ENCODE results near the gene RABL2B.
"Not testable (repeated sequence)": the region's sequence is repeated elsewhere in the genome, so short reads cannot be mapped to it uniquely, and the experiment has no call there.

Gene RABL2B

GRCh38 chr22:50783033-50783879 lies at the start of gene RABL2B:
Gene RABL2B (minus strand): TSS chr22:50783636. CDS start chr22:50782294, 1,342 bp downstream.
- DNase-seq, result peak; percentile 77 to 91

GRCh38 chr22:50786936-50787335 lies 3.5 kb upstream of the RABL2B start:
- DNase-seq, result not testable (repeated sequence)

DNA sequence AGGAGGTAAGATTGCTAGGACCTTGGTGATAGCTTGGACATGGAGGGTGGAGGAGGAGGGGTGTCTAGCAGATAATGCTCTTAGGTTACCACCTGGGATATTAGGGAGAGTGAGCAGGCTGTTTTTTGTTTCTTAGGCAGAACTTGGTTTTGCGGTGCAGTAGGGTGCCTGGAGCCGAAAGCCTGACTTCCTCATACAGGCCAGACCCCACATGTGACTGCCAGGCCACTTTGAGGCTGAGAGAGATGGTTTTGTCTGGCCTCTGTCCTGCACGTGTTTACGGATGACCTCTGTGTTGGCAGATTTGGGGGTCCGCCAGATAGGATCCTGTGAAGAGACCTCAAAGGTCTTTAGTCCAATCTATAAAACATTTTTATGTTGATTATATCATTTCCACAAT lies 1.9 kb upstream of the RABL2B start:
- DNase-seq, result peak in 1 of 2 donors; percentile 12

- peak in 1 of 2 donors; percentile 0 for DNase-seq
Observed at GRCh38 chr22:50783880-50784276, 442 bp upstream of the RABL2B start.

DNA sequence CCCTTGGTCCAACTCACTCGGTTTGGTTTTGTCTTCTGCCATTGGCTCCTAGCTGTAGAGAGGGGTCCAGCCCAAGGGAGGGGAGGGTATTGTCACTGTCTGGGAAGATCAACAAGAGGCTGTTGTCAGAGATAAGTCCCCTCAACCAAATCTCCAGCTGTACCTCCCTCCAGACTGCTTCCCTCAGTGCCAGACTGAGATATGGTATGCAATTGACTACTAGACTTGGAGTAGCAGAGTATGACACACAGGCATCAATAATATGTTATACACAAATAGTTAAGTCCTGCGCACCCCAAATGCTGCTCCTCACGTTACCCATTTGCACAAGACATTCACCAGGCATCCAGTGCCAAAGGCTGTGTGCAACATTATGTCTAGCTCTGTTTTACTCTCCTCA lies 1.2 kb downstream of the RABL2B start:
- DNase-seq, result not testable (repeated sequence)

DNA sequence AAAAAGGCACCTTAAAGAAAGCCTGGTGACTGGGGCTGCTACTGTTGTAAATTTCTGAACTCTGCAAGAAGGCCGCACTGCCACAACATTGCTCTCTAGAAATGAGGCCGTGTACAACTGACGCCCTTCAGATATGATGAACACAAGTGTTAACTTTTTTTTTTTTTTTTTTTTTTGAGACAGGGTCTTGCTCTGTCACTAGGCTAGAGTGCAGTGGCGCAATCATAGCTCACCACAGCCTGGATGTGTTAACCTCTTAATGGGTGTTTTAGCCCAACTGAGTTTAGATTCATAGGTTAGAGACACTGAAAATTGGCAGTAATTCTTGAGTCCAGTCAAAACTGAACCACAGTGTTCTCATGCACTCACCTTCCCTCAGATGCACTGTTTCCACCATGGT lies 3.2 kb downstream of the RABL2B start:
- not testable (repeated sequence) for DNase-seq

DNA sequence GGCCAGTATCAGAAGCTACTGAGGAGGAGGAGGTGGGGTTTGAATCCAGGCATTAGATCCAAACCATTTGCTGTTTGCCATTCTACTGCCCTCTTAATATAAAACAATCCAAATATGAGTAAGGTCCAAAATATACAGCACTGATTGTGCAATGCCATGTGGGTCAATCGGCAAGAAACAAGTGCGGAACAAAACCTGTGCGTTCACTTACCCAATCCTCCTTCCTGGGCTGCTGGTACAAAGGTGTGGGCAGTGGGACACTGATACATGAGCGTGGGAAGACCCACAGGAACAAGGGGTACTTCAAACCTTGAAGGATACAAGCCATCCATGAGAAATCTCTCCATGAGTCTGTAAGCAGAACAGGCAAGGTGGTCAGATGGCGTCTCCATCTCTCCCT lies 5.8 kb downstream of the RABL2B start:
- not testable (repeated sequence) for DNase-seq

DNA sequence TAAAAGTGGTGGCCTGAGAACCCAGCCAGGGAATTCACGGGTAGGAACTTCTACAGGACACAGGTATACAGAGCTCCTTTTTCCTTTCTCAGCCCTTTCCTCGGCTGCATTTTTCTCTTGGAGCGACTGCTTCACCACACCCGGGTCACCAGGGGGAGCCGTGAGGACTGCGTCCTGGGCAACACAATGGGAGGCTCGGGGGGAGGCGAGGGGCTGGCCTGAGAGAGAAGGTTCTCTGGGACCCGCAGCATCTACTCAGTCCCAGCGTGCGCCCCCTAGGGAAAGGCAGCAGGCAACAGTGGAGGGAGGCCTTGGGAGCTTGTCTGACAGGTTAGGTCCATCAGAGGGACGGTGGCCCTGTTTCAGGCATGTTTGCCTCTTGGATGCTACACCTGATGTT lies 8.3 kb downstream of the RABL2B start:
- DNase-seq, result peak in 1 of 2 donors; percentile 3

DNA sequence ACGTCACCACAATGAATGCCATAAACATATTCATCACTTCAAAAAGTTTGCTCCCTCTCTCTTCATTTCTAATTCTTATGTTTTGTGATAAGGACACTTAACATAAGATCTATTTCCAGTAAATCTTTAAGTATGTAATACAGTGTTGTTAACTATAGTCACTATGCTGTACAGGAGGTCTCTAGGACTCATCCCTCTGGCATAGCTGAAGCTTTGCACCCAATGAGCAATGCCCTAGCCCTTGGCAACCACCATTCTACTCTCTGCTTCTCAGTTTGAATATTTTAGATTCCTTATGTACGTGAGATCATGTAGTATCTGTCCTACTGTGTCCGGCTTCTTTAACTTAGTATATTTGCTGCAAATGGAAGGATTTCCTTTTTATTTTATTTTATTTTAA lies 19.1 kb downstream of the RABL2B start:
- DNase-seq, result not testable (repeated sequence)

GRCh38 chr22:50761829-50762228 lies 21.6 kb downstream of the RABL2B start:
- DNase-seq, result not testable (repeated sequence)

GRCh38 chr22:50759597-50760341 lies 23.7 kb downstream of the RABL2B start:
- not testable (repeated sequence) for DNase-seq

DNA sequence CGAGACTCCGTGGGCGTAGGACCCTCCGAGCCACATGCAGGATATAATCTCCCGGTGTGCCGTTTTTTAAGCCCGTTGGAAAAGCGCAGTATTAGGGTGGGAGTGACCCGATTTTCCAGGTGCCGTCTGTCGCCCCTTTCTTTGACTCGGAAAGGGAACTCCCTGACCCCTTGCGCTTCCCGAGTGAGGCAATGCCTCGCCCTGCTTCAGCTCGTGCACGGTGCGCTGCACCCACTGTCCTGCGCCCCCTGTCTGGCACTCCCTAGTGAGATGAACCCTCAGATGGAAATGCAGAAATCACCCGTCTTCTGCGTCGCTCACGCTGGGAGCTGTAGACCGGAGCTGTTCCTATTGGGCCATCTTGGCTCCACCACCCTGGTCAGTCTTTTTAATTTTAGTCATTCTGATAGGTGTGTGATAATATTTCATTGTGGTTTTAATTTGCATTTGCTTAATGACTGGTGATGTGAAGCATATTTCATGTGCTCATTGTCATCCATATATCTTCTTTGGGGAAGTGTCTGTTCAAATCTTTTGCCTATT lies 26.4 kb downstream of the RABL2B start:
- DNase-seq, result peak; percentile 0 to 6

GRCh38 chr22:50756406-50756805 lies 27.0 kb downstream of the RABL2B start:
- not testable (repeated sequence) for DNase-seq

DNA sequence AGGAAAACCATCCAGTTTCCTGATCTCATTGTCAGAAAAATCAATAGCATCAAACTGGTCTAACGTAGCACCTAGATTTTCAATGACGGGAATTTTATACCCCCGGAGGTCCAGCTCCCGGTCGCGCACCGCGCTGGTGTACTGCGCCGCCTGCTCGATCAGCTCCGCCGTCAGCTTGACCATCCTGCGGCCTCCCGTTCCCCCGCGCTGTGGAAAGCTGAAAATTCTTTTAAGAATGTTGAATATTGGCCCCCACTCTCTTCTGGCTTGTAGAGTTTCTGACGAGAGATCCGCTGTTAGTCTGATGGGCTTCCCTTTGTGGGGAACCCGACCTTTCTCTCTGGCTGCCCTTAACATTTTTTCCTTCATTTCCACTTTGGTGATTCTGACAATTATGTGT lies 28.2 kb downstream of the RABL2B start:
- DNase-seq, result not testable (repeated sequence)

DNA sequence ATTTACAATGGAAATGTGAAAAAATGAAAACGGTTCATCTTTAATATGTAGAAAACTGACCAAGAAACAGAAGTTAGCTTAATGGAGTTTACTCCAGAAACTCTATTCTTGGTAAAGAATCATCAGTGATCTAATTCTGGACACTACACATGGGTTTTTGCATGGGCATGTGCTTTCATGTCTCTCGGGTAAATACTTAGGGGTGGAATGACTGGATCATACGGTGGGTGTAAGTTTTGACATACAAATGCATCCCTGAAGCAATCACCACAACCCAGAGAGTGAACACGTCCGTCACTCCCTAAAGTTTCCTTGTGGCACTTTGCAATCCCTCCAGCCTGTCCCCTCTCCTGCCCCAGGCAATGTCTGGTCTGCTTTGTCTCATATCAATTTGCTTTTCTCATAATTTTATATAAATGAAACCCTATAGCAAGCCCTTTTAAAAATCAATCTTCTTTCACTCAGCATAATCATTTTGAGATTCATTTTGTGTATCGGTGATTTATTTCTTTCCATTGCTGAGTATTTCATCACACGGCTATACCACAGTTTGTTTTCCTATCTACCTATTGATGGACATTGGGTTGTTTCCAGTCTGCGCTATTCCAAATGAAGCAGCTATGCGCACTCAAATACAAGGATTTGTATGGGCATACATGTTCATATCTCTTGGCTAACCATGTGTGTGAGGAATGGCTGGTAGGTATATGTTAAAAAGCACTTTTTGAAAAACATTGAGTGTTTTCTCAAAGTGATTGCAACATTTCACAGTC lies 33.9 kb downstream of the RABL2B start:
- DNase-seq, result peak in 1 of 2 donors; percentile 7

DNA sequence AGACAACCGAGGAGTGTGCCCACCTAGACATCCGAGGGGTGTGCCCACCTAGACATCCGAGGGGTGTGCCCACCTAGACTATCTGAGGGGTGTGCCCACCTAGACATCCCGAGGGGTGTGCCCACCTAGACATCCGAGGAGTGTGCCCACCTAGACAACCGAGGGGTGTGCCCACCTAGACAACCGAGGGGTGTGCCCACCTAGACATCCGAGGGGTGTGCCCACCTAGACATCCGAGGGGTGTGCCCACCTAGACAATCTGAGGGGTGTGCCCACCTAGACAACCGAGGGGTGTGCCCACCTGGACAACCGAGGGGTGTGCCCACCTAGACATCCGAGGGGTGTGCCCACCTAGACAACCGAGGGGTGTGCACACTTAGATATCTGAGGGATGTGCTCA lies 34.8 kb downstream of the RABL2B start:
- DNase-seq, result not testable (repeated sequence)

DNA sequence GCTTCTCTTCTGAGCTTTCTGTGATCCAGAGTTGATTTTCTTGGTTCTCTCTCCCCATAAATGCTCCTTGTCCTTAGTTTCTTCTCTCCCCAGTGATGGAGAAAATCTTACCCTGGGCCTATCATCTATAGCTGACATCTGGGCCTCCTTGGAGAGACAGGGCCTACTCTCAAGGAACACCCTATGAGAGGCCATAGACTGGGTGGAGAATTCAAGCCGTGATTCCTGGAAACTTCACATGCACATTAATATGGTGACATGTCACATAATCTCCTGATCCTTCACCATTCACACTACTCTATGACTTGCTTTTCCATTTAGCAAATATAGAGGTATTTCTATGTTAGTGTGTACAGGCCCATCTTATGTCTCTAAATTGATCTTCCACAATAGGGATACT lies 35.9 kb downstream of the RABL2B start:
- DNase-seq, result not testable (repeated sequence)

DNA sequence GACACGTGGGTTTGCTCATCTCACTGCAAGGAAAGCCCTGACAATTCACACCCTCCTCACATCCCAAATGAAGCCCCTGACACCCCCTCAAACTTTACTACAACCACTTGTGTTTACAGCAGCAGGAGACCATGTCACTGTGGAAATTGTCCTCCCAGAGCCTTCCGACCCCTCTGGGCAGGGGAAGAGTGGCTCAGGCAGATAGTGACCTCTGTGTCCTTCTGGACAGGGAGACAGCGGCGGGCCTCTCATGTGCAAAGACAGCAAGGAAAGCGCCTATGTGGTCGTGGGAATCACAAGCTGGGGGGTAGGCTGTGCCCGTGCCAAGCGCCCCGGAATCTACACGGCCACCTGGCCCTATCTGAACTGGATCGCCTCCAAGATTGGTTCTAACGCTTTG lies 39.0 kb downstream of the RABL2B start:
- DNase-seq, result not testable (repeated sequence)

DNA sequence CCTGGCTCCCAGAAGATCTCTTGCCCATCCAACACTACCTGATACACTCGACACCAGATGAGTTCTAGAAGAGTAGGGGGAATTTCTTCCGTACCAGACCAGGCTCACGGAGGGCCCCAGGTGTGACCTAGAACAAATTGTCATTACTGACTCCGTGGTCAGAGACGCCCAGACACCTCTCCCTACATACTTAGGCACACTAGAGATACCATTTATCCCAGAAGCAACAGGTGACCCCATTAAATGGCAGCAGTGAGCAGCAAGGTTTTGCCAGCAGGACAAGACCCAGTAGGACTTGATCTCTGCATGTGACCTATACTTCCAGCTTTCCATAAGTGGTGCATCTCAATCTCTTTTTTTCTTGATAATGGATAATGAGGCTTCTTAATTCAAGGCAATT lies 42.7 kb downstream of the RABL2B start:
- not testable (repeated sequence) for DNase-seq

DNA sequence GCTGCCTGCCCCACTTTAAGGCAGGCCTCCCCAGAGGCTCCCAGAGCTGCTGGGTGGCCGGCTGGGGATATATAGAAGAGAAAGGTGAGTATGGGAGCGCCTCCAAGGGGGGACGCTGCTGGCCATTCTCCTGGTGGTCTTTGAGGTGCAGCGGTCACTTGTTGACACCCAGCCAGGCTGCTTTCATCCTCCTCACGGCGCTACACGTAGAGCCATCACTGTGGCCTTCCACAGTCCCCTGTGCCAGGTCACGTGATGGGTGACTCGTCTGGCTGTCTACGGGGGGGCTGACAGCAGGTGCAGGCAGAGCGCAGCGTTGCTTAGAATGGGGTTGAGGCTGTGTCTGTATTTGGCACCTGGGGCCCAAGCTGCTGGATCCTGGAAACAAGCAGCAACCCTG lies 43.5 kb downstream of the RABL2B start:
- no peak for DNase-seq

GRCh38 chr22:50739279-50739691 lies 44.2 kb downstream of the RABL2B start:
- no peak for DNase-seq

DNA sequence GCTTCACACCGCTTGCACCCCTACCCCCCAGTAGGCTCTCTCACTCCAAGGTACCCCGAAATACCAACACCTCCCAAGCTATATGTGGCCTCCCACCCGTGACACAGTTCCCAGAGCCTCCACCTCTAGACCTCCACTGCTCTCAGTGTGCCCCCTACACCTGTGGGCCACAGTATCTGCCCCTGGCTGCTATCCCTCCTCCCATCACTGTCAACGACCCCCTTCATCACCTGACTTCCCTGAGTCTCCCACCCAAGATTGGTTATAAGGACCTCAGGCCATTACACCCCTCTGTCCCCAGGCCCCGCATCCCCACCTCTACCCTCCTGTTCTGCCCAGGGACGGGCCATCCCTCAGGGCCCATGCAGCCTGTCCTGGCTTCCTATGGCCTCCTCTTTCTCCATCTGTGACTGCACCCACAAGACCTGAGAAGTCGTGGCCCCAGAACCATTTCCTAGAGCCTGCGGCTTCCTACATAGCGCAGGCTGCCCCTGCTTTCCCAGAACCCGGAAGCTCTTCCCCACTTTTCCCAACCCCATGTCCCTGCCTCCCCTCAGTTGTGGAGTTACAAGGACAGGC lies 44.7 kb downstream of the RABL2B start:
- DNase-seq, result no peak
